ENCODE measurements around the gene ZNF264.
A peak's percentile ranks its signal among the peaks of the same experiment; 100 is the strongest.
"Not testable (repeated sequence)": the region's sequence is repeated elsewhere in the genome, so short reads cannot be mapped to it uniquely, and the experiment has no call there.

ZNF264 gene

DNA sequence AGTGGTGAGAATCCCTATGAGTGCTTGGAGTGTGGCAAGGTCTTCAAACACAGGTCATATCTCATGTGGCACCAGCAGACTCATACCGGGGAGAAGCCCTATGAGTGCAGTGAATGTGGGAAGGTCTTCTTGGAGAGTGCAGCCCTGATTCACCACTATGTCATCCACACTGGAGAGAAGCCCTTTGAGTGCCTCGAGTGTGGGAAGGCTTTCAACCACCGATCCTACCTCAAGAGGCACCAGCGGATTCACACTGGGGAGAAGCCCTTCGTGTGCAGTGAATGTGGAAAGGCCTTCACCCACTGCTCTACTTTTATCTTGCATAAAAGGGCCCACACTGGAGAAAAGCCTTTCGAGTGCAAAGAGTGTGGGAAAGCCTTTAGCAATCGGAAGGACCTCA is 20.8 kb downstream of the ZNF264 start:
- no peak for DNase-seq (ENCODE audit: low read depth in 1 of 2, low spot score in 1 of 2)
- in situ Hi-C loops (cut with HindIII; ENCODE audit: low pct_unique_long_range_greater_than_20kb, low sequenced_read_pairs), result no loop called here
- TF ChIP-seq JUND (IDR thresholded peaks at IDR 0.05; ENCODE audit: low read depth), result no peak

GRCh38 chr19:57227502-57227901 is 36.2 kb downstream of the ZNF264 start:
- TF ChIP-seq JUND (IDR thresholded peaks at IDR 0.05; ENCODE audit: low read depth), result no peak
- DNase-seq (ENCODE audit: low read depth in 1 of 2, low spot score in 1 of 2), result no peak
- in situ Hi-C loops (cut with HindIII; ENCODE audit: low pct_unique_long_range_greater_than_20kb, low sequenced_read_pairs), result no loop called here

- in situ Hi-C loops (cut with HindIII; ENCODE audit: low pct_unique_long_range_greater_than_20kb, low sequenced_read_pairs), result no loop called here
- TF ChIP-seq JUND (IDR thresholded peaks at IDR 0.05; ENCODE audit: low read depth), result no peak
- no peak for DNase-seq (ENCODE audit: low read depth in 1 of 2, low spot score in 1 of 2)
Measured at GRCh38 chr19:57231686-57232085, 40.4 kb downstream of the ZNF264 start.

GRCh38 chr19:57233207-57233606 is 41.9 kb downstream of the ZNF264 start:
- DNase-seq (ENCODE audit: low read depth in 1 of 2, low spot score in 1 of 2), result no peak
- no peak for TF ChIP-seq JUND (IDR thresholded peaks at IDR 0.05; ENCODE audit: low read depth)
- in situ Hi-C loops (cut with HindIII; ENCODE audit: low pct_unique_long_range_greater_than_20kb, low sequenced_read_pairs), result no loop called here

DNA sequence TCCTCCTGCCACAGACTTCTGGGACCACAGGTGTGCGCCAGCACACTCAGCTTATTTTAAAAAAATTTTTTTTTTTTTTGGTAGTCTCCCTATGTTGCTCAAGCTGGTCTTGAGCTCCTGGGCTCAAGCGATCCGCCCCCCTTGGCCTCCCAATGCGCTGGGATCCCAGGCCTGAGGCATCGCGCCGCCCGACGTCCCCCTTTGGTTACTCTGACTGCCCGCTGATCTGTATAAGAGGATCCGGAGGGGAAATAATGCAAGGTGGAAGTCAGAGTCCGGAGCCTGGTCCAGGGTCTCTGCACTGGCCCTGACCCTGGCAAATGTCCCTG is 48.6 kb downstream of the ZNF264 start:
- TF ChIP-seq JUND (IDR thresholded peaks at IDR 0.05; ENCODE audit: low read depth), result no peak

DNA sequence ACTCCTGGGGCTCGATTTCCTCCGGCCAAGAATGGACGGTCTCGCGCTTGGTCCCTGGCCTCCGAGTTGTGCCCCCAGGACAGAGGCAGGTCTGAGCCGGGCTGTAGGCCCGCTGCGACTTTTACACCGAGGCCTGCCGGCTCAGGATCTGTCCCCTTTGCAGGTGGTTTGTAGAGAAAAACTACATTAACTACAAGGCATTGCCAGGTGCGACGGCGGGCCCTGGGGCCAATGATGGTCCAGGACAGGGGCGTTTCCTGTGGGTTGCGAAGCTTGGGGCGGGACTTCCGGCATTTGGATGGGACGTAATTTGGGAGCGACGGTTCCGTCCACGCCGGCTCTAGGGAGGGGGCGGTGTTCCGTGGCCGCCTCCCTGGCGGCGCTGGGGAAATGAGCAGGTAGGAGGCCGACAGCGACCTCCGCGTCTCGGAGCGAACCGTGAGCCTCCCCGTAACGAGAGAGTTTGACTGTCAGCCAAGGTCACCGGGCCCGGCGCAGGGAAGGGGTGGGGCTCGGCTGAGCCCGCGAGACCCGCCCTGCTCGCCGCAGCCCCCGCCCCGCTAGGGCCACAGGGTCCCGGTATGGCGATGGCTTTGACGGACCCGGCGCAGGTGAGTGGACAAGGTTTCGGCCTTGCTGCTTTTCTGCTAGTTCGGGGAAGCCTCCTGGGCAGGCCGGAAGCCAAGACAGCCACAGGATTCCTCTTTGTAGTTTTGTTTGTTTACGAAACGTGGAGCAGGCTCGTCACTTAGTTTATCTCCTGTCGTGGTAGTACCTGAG is 49.2 kb downstream of the ZNF264 start, which contains the start of gene ZNF805:
ZNF805 (plus strand) TSS at position 322 of the 780 bp plus-strand sequence; CDS start at position 582, 260 bp downstream.
- no peak for TF ChIP-seq JUND (IDR thresholded peaks at IDR 0.05; ENCODE audit: low read depth)
- in situ Hi-C loops (cut with HindIII; ENCODE audit: low pct_unique_long_range_greater_than_20kb, low sequenced_read_pairs), result no loop called here
- DNase-seq (ENCODE audit: low read depth in 1 of 2, low spot score in 1 of 2), result peak; percentile 77 to 94

More for the DNA sequence above, 48.6 kb downstream of the ZNF264 start:
- no peak for DNase-seq (ENCODE audit: low read depth in 1 of 2, low spot score in 1 of 2)
- in situ Hi-C loops (cut with HindIII; ENCODE audit: low pct_unique_long_range_greater_than_20kb, low sequenced_read_pairs), result no loop called here

- in situ Hi-C loops (cut with HindIII; ENCODE audit: low pct_unique_long_range_greater_than_20kb, low sequenced_read_pairs), result no loop called here
- DNase-seq (ENCODE audit: low read depth in 1 of 2, low spot score in 1 of 2), result peak in 1 of 2 experiments; percentile 6
- no peak for TF ChIP-seq JUND (IDR thresholded peaks at IDR 0.05; ENCODE audit: low read depth)
Measured at GRCh38 chr19:57241176-57241575, 49.9 kb downstream of the ZNF264 start.

DNA sequence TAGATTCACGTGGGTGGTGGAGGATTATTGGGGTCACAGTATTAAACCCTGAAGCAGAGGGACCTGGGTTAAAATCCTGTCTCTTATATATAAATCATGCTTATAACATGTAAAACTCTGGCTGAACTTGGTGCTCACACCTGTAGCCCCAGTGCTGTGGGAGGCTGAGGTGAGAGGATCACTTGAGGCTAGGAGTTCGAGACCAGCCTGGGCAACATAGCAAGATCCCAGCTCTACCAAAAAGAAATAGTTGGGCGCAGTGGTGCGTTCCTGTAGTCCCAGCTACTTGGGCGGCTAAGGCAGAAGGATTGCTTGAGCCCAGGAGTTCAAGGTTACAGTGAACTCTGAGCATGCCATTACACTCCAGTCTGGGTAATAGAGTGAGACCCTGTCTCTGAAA is 51.5 kb downstream of the ZNF264 start:
- in situ Hi-C loops (cut with HindIII; ENCODE audit: low pct_unique_long_range_greater_than_20kb, low sequenced_read_pairs), result no loop called here
- TF ChIP-seq JUND (IDR thresholded peaks at IDR 0.05; ENCODE audit: low read depth), result no peak
- no peak for DNase-seq (ENCODE audit: low read depth in 1 of 2, low spot score in 1 of 2)

GRCh38 chr19:57244513-57244912 is 53.2 kb downstream of the ZNF264 start:
- in situ Hi-C loops (cut with HindIII; ENCODE audit: low pct_unique_long_range_greater_than_20kb, low sequenced_read_pairs), result no loop called here
- no peak for TF ChIP-seq JUND (IDR thresholded peaks at IDR 0.05; ENCODE audit: low read depth)
- DNase-seq (ENCODE audit: low read depth in 1 of 2, low spot score in 1 of 2), result no peak

- no peak for TF ChIP-seq JUND (IDR thresholded peaks at IDR 0.05; ENCODE audit: low read depth)
- DNase-seq (ENCODE audit: low read depth in 1 of 2, low spot score in 1 of 2), result no peak
- in situ Hi-C loops (cut with HindIII; ENCODE audit: low pct_unique_long_range_greater_than_20kb, low sequenced_read_pairs), result no loop called here
Measured at GRCh38 chr19:57245066-57245465, 53.8 kb downstream of the ZNF264 start.

GRCh38 chr19:57245959-57246358 is 54.7 kb downstream of the ZNF264 start:
- DNase-seq (ENCODE audit: low read depth in 1 of 2, low spot score in 1 of 2), result no peak
- no peak for TF ChIP-seq JUND (IDR thresholded peaks at IDR 0.05; ENCODE audit: low read depth)
- in situ Hi-C loops (cut with HindIII; ENCODE audit: low pct_unique_long_range_greater_than_20kb, low sequenced_read_pairs), result no loop called here

DNA sequence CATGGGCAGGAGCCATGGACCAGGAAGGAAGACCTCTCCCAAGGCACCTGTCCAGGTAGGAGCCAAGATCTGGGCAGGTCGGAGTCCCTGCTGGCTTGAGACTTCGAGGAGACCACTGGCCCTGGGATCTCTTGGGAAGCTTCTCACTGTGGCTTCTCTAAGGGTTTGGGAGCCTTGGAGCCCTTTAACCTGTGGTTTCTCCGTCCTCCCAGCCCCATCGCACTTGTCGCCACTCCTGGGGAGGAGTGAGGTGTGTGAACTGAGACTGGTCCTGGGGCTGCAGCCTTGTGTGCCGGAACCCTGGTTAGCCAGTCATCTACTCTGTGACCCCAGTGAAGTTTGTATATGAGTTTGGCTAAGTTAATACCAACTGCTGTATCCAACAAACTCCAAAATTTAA is 57.3 kb downstream of the ZNF264 start:
- no peak for TF ChIP-seq JUND (IDR thresholded peaks at IDR 0.05; ENCODE audit: low read depth)
- in situ Hi-C loops (cut with HindIII; ENCODE audit: low pct_unique_long_range_greater_than_20kb, low sequenced_read_pairs), result no loop called here
- DNase-seq (ENCODE audit: low read depth in 1 of 2, low spot score in 1 of 2), result no peak

GRCh38 chr19:57249329-57249728 is 58.0 kb downstream of the ZNF264 start:
- TF ChIP-seq JUND (IDR thresholded peaks at IDR 0.05; ENCODE audit: low read depth), result no peak
- in situ Hi-C loops (cut with HindIII; ENCODE audit: low pct_unique_long_range_greater_than_20kb, low sequenced_read_pairs), result no loop called here
- no peak for DNase-seq (ENCODE audit: low read depth in 1 of 2, low spot score in 1 of 2)

DNA sequence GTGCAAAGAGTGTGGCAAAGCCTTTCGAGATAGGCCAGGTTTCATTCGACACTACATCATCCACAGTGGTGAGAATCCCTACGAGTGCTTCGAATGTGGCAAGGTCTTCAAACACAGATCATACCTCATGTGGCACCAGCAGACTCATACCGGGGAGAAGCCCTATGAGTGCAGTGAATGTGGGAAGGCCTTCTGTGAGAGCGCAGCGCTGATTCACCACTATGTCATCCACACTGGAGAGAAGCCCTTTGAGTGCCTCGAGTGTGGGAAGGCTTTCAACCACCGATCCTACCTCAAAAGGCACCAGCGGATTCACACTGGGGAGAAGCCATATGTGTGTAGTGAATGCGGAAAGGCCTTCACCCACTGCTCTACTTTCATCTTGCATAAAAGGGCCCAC is 62.5 kb downstream of the ZNF264 start:
- DNase-seq (ENCODE audit: low read depth in 1 of 2, low spot score in 1 of 2); in situ Hi-C loops (cut with HindIII; ENCODE audit: low pct_unique_long_range_greater_than_20kb, low sequenced_read_pairs): not testable (repeated sequence)

Measured in T47D (cell line).